ENCODE measurements around the gene STAC2.
A peak's percentile ranks its signal among the peaks of the same experiment; 100 is the strongest.
"Not testable (repeated sequence)": the region's sequence is repeated elsewhere in the genome, so short reads cannot be mapped to it uniquely, and the experiment has no call there.

The STAC2 gene

GRCh38 chr17:39225308-39225958, at the start of gene STAC2:
STAC2 (minus strand) TSS chr17:39225945; CDS start chr17:39225502, 443 bp downstream.
- Histone ChIP-seq H3K27me3 (ENCODE audit: insufficient read depth, insufficient read length) (peaks cover 48% of the 10 kb centered on the region), H3K9me3 (ENCODE audit: insufficient read depth, low read length) (no peaks in the 10 kb centered on the region), H3K9ac (ENCODE audit: insufficient read length, low read depth) (peak within 1 kb of the TSS; percentile 25), H3K4me3 (ENCODE audit: insufficient read length, low read depth) (peak within 1 kb of the TSS; percentile 60), H3K4me1 (ENCODE audit: insufficient read depth, insufficient read length) (peaks cover 19% of the 10 kb centered on the region), H3K36me3 (ENCODE audit: insufficient read depth, insufficient read length, low read length) (no peaks in the 10 kb centered on the region)
- no peak for TF ChIP-seq YY1 (IDR thresholded peaks at IDR 0.05; ENCODE audit: insufficient read depth, insufficient read length)
- no peak for TF ChIP-seq ZNF274 (IDR thresholded peaks at IDR 0.05; ENCODE audit: low read depth, low read length)
- TF ChIP-seq SUZ12 (IDR thresholded peaks at IDR 0.05; ENCODE audit: extremely low read depth, insufficient read depth, insufficient read length): no peak
- no peak for DNase-seq (ENCODE audit: low read depth, low spot score)

GRCh38 chr17:39271546-39271945, 45.8 kb upstream of the STAC2 start:
- Histone ChIP-seq H3K9me3 (ENCODE audit: insufficient read depth, low read length) (no peaks in the 10 kb centered on the region), H3K27me3 (ENCODE audit: insufficient read depth, insufficient read length) (no peaks in the 10 kb centered on the region), H3K36me3 (ENCODE audit: insufficient read depth, insufficient read length, low read length) (peaks cover 3% of the 10 kb centered on the region), H3K9ac (ENCODE audit: insufficient read length, low read depth) (no peak overlapping the region), H3K4me1 (ENCODE audit: insufficient read depth, insufficient read length) (no peaks in the 10 kb centered on the region), H3K4me3 (ENCODE audit: insufficient read length, low read depth) (no peak overlapping the region)
- DNase-seq (ENCODE audit: low read depth, low spot score): no peak
- TF ChIP-seq YY1 (IDR thresholded peaks at IDR 0.05; ENCODE audit: insufficient read depth, insufficient read length): no peak
- no peak for TF ChIP-seq SUZ12 (IDR thresholded peaks at IDR 0.05; ENCODE audit: extremely low read depth, insufficient read depth, insufficient read length)
- no peak for TF ChIP-seq ZNF274 (IDR thresholded peaks at IDR 0.05; ENCODE audit: low read depth, low read length)

GRCh38 chr17:39270923-39271322, 45.2 kb upstream of the STAC2 start:
- H3K9ac ChIP-seq (ENCODE audit: insufficient read length, low read depth): no peak overlapping the region
- DNase-seq (ENCODE audit: low read depth, low spot score): no peak
- no peaks in the 10 kb centered on the region for H3K4me1 ChIP-seq (ENCODE audit: insufficient read depth, insufficient read length)
- peaks cover 3% of the 10 kb centered on the region for H3K36me3 ChIP-seq (ENCODE audit: insufficient read depth, insufficient read length, low read length)
- H3K4me3 ChIP-seq (ENCODE audit: insufficient read length, low read depth): no peak overlapping the region
- no peaks in the 10 kb centered on the region for H3K9me3 ChIP-seq (ENCODE audit: insufficient read depth, low read length)
- H3K27me3 ChIP-seq (ENCODE audit: insufficient read depth, insufficient read length): no peaks in the 10 kb centered on the region
- no peak for TF ChIP-seq YY1 (IDR thresholded peaks at IDR 0.05; ENCODE audit: insufficient read depth, insufficient read length)

- H3K36me3 ChIP-seq (ENCODE audit: insufficient read depth, insufficient read length, low read length): peaks cover 11% of the 10 kb centered on the region
- H3K9me3 ChIP-seq (ENCODE audit: insufficient read depth, low read length): no peaks in the 10 kb centered on the region
- DNase-seq (ENCODE audit: low read depth, low spot score): no peak
- TF ChIP-seq ZNF274 (IDR thresholded peaks at IDR 0.05; ENCODE audit: low read depth, low read length): no peak
- TF ChIP-seq YY1 (IDR thresholded peaks at IDR 0.05; ENCODE audit: insufficient read depth, insufficient read length): no peak
- no peak for TF ChIP-seq SUZ12 (IDR thresholded peaks at IDR 0.05; ENCODE audit: extremely low read depth, insufficient read depth, insufficient read length)
- H3K4me3 ChIP-seq (ENCODE audit: insufficient read length, low read depth): no peak overlapping the region
- no peaks in the 10 kb centered on the region for H3K4me1 ChIP-seq (ENCODE audit: insufficient read depth, insufficient read length)
- no peak overlapping the region for H3K9ac ChIP-seq (ENCODE audit: insufficient read length, low read depth)
- no peaks in the 10 kb centered on the region for H3K27me3 ChIP-seq (ENCODE audit: insufficient read depth, insufficient read length)
Measured at GRCh38 chr17:39264119-39264518, 38.4 kb upstream of the STAC2 start.

GRCh38 chr17:39261286-39261685, 35.5 kb upstream of the STAC2 start:
- DNase-seq (ENCODE audit: low read depth, low spot score): no peak
- Histone ChIP-seq H3K4me3 (ENCODE audit: insufficient read length, low read depth) (no peak overlapping the region), H3K4me1 (ENCODE audit: insufficient read depth, insufficient read length) (no peaks in the 10 kb centered on the region), H3K36me3 (ENCODE audit: insufficient read depth, insufficient read length, low read length) (peaks cover 11% of the 10 kb centered on the region), H3K27me3 (ENCODE audit: insufficient read depth, insufficient read length) (no peaks in the 10 kb centered on the region), H3K9me3 (ENCODE audit: insufficient read depth, low read length) (no peaks in the 10 kb centered on the region), H3K9ac (ENCODE audit: insufficient read length, low read depth) (no peak overlapping the region)
- TF ChIP-seq ZNF274 (IDR thresholded peaks at IDR 0.05; ENCODE audit: low read depth, low read length) (no peak), YY1 (IDR thresholded peaks at IDR 0.05; ENCODE audit: insufficient read depth, insufficient read length) (no peak), SUZ12 (IDR thresholded peaks at IDR 0.05; ENCODE audit: extremely low read depth, insufficient read depth, insufficient read length) (no peak)

- Histone ChIP-seq H3K4me1 (ENCODE audit: insufficient read depth, insufficient read length) (no peaks in the 10 kb centered on the region), H3K36me3 (ENCODE audit: insufficient read depth, insufficient read length, low read length) (no peaks in the 10 kb centered on the region), H3K9me3 (ENCODE audit: insufficient read depth, low read length) (no peaks in the 10 kb centered on the region), H3K9ac (ENCODE audit: insufficient read length, low read depth) (no peak overlapping the region), H3K4me3 (ENCODE audit: insufficient read length, low read depth) (no peak overlapping the region), H3K27me3 (ENCODE audit: insufficient read depth, insufficient read length) (no peaks in the 10 kb centered on the region)
- TF ChIP-seq YY1 (IDR thresholded peaks at IDR 0.05; ENCODE audit: insufficient read depth, insufficient read length) (no peak), ZNF274 (IDR thresholded peaks at IDR 0.05; ENCODE audit: low read depth, low read length) (no peak), SUZ12 (IDR thresholded peaks at IDR 0.05; ENCODE audit: extremely low read depth, insufficient read depth, insufficient read length) (no peak)
- no peak for DNase-seq (ENCODE audit: low read depth, low spot score)
Measured at GRCh38 chr17:39252788-39253460, 27.2 kb upstream of the STAC2 start.

- no peak for TF ChIP-seq ZNF274 (IDR thresholded peaks at IDR 0.05; ENCODE audit: low read depth, low read length)
- no peak for TF ChIP-seq SUZ12 (IDR thresholded peaks at IDR 0.05; ENCODE audit: extremely low read depth, insufficient read depth, insufficient read length)
- no peak for TF ChIP-seq YY1 (IDR thresholded peaks at IDR 0.05; ENCODE audit: insufficient read depth, insufficient read length)
- Histone ChIP-seq H3K4me1 (ENCODE audit: insufficient read depth, insufficient read length) (no peaks in the 10 kb centered on the region), H3K9ac (ENCODE audit: insufficient read length, low read depth) (no peak overlapping the region), H3K36me3 (ENCODE audit: insufficient read depth, insufficient read length, low read length) (no peaks in the 10 kb centered on the region), H3K4me3 (ENCODE audit: insufficient read length, low read depth) (no peak overlapping the region), H3K27me3 (ENCODE audit: insufficient read depth, insufficient read length) (no peaks in the 10 kb centered on the region), H3K9me3 (ENCODE audit: insufficient read depth, low read length) (no peaks in the 10 kb centered on the region)
- DNase-seq (ENCODE audit: low read depth, low spot score): no peak
Measured at GRCh38 chr17:39251997-39252396, 26.3 kb upstream of the STAC2 start.

GRCh38 chr17:39250076-39250475, 24.3 kb upstream of the STAC2 start:
- H3K9me3 ChIP-seq (ENCODE audit: insufficient read depth, low read length); H3K4me1 ChIP-seq (ENCODE audit: insufficient read depth, insufficient read length); H3K36me3 ChIP-seq (ENCODE audit: insufficient read depth, insufficient read length, low read length); H3K27me3 ChIP-seq (ENCODE audit: insufficient read depth, insufficient read length); H3K4me3 ChIP-seq (ENCODE audit: insufficient read length, low read depth); DNase-seq (ENCODE audit: low read depth, low spot score); H3K9ac ChIP-seq (ENCODE audit: insufficient read length, low read depth): not testable (repeated sequence)

Data from NT2/D1 (cell line).